ENCODE measurements around the gene NDUFS6. TPM values are rescaled to one million over a fixed set of nuclear protein-coding genes. Genes with fewer than 3 reads are reported as not detected.

NDUFS6 gene
- total and polyA plus RNA-seq, 2 of the 4 experiments (the other 2 are of a cell fraction): 10.4 to 69.0 TPM

DNA sequence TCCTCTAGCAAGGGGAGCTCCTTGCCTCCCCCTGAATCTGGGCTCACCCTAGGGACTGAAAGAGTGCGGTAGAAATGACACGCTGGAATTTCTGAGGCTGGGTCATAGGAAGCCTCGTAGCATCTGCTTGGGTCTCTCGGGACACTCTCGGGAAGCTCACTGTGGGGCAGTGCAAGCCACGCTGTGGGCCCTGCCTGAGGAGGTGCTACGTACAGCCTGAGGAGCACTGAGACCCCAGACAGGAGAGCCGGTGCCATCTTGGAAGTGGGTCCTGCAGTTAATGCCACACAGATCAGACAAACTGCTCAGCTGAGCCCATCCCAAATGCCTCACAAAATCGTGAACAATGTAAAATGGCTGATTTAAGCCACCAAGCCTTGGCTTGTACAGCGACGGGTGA, 3.4 kb upstream of the NDUFS6 start:
- no peak overlapping the region for H4K8ac ChIP-seq (ENCODE audit: low read depth in 2 of 2, low read length in 2 of 2)
- no peak overlapping the region for H3K9ac ChIP-seq (ENCODE audit: low read depth, low read length)
- peak overlapping the region; percentile 13; the same call in 1 of the 2 replicates for H2AK5ac ChIP-seq (ENCODE audit: low read depth, low read length)
- no peak overlapping the region for H2BK5ac ChIP-seq (ENCODE audit: low read depth, low read length, poor library complexity, severe bottlenecking)
- DNase-seq (no peak), ATAC-seq (ENCODE audit: low read depth) (no peak)
- H2BK120ac ChIP-seq (ENCODE audit: low read depth, low read length): no peak overlapping the region
- no peak overlapping the region for H3K27ac ChIP-seq (ENCODE audit: insufficient read depth, low read length)
- dilution Hi-C loops (cut with HindIII; ENCODE audit: low sequenced_read_pairs, unreplicated experiment) (no loop called here), in situ Hi-C loops (cut with MboI; ENCODE audit: low sequenced_read_pairs) (loop anchor here (25.0 kb wide), 1 partner anchor 836 kb away; no protein-coding TSS in a partner anchor), intact Hi-C loops (cut with micrococcal nuclease) (loop anchor here (2.0 kb wide), 1 partner anchor 25 kb away; no protein-coding TSS in a partner anchor)
- no peak overlapping the region for H2BK15ac ChIP-seq (ENCODE audit: low read depth, low read length)
- H4K20me1 ChIP-seq (ENCODE audit: insufficient read depth, low read length): 0 out of 2 replicates have a peak, but pooled peaks cover 5% of the 10 kb centered on the region
- no peak overlapping the region for H2BK20ac ChIP-seq (ENCODE audit: low read depth, low read length)
- no peak overlapping the region for H3K23ac ChIP-seq (ENCODE audit: low read depth, low read length)
- BruUV-seq (replicated peaks): no TSS peak
- TF ChIP-seq NFE2L2 (IDR thresholded peaks at IDR 0.05; ENCODE audit: low read depth, low read length): no peak
- no peak for TF ChIP-seq MAFK (IDR thresholded peaks at IDR 0.05; ENCODE audit: low read depth, low read length)
- no peak for TF ChIP-seq BHLHE40 (IDR thresholded peaks at IDR 0.05; ENCODE audit: low read depth, low read length)
- TF ChIP-seq CEBPB (IDR thresholded peaks at IDR 0.05; ENCODE audit: low read depth, low read length): no peak
- TF ChIP-seq MAZ (IDR thresholded peaks at IDR 0.05; ENCODE audit: borderline replicate concordance, low read depth, low read length): no peak
- no peak for TF ChIP-seq FOS (IDR thresholded peaks at IDR 0.05; ENCODE audit: low read depth, low read length)
- TF ChIP-seq CHD1 (IDR thresholded peaks at IDR 0.05; ENCODE audit: low read depth, low read length): no peak
- no peak for TF ChIP-seq RAD21 (IDR thresholded peaks at IDR 0.05; ENCODE audit: low read length)
- TF ChIP-seq RCOR1 (IDR thresholded peaks at IDR 0.05; ENCODE audit: insufficient replicate concordance, low read length): no peak
- TF ChIP-seq, protein P1, sequence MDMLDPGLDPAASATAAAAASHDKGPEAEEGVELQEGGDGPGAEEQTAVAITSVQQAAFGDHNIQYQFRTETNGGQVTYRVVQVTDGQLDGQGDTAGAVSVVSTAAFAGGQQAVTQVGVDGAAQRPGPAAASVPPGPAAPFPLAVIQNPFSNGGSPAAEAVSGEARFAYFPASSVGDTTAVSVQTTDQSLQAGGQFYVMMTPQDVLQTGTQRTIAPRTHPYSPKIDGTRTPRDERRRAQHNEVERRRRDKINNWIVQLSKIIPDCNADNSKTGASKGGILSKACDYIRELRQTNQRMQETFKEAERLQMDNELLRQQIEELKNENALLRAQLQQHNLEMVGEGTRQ (IDR thresholded peaks at IDR 0.05; ENCODE audit: low read depth, low read length): no peak
- TF ChIP-seq, protein P2, sequence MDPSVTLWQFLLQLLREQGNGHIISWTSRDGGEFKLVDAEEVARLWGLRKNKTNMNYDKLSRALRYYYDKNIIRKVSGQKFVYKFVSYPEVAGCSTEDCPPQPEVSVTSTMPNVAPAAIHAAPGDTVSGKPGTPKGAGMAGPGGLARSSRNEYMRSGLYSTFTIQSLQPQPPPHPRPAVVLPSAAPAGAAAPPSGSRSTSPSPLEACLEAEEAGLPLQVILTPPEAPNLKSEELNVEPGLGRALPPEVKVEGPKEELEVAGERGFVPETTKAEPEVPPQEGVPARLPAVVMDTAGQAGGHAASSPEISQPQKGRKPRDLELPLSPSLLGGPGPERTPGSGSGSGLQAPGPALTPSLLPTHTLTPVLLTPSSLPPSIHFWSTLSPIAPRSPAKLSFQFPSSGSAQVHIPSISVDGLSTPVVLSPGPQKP (IDR thresholded peaks at IDR 0.05; ENCODE audit: borderline replicate concordance, low read depth, low read length): no peak
- TF ChIP-seq, protein P3, sequence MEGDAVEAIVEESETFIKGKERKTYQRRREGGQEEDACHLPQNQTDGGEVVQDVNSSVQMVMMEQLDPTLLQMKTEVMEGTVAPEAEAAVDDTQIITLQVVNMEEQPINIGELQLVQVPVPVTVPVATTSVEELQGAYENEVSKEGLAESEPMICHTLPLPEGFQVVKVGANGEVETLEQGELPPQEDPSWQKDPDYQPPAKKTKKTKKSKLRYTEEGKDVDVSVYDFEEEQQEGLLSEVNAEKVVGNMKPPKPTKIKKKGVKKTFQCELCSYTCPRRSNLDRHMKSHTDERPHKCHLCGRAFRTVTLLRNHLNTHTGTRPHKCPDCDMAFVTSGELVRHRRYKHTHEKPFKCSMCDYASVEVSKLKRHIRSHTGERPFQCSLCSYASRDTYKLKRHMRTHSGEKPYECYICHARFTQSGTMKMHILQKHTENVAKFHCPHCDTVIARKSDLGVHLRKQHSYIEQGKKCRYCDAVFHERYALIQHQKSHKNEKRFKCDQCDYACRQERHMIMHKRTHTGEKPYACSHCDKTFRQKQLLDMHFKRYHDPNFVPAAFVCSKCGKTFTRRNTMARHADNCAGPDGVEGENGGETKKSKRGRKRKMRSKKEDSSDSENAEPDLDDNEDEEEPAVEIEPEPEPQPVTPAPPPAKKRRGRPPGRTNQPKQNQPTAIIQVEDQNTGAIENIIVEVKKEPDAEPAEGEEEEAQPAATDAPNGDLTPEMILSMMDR (conservative IDR thresholded peaks at IDR 0.05; ENCODE audit: low read depth, low read length): no peak
- TF ChIP-seq MXI1 (IDR thresholded peaks at IDR 0.05; ENCODE audit: borderline replicate concordance, low read depth, low read length): no peak
- no peak for TF ChIP-seq SMC3 (IDR thresholded peaks at IDR 0.05; ENCODE audit: low read depth, low read length)
- no peak overlapping the region for H4K5ac ChIP-seq (ENCODE audit: low read depth, low read length)
- peak overlapping the region; percentile 7; the same call in 1 of the 2 replicates for H3K4ac ChIP-seq (ENCODE audit: low read depth, low read length)
- 95% methylated on average over 7 of the region's 11 CpGs; no CpG with 5 or more reads in 1 of the 2 experiments for WGBS, 2 experiments (ENCODE audit: extremely low coverage in 2 of 2, insufficient read length in 1 of 2)
- H3K56ac ChIP-seq (ENCODE audit: extremely low read depth, insufficient read depth, low read length): no peak overlapping the region
- H3K9me1 ChIP-seq (ENCODE audit: insufficient read depth, low read length): peaks cover 12% of the 10 kb centered on the region; the same call in 1 of the 2 replicates
- H3K27me3 ChIP-seq (ENCODE audit: control insufficient read depth, insufficient read depth, low read length): no peaks in the 10 kb centered on the region
- peaks cover 26% of the 10 kb centered on the region for H3K4me1 ChIP-seq (ENCODE audit: control insufficient read depth, insufficient read depth, low read length)
- no peak overlapping the region for H4K91ac ChIP-seq (ENCODE audit: insufficient read depth, low read depth, low read length)
- CTCF ChIA-PET: no interaction called here
- no peak overlapping the region for H3K18ac ChIP-seq (ENCODE audit: low read depth, low read length)
- H3K4me3 ChIP-seq (ENCODE audit: insufficient read depth, low read depth, low read length): no peak overlapping the region
- no peaks in the 10 kb centered on the region for H3K9me3 ChIP-seq (ENCODE audit: control insufficient read depth, insufficient read depth, low read length)
- no peak overlapping the region for H2AFZ ChIP-seq (replicated peaks; ENCODE audit: low read length, poor library complexity)
- peaks cover 26% of the 10 kb centered on the region for H3K36me3 ChIP-seq (ENCODE audit: control insufficient read depth, insufficient read depth, low read length)
- H2AK9ac ChIP-seq (replicated peaks; ENCODE audit: low read depth, low read length, poor library complexity): no peak overlapping the region
- POLR2A ChIA-PET (ENCODE audit: unreplicated experiment): no interaction called here
- peaks cover 29 to 79% of the 10 kb centered on the region in 2 experiments for H3K79me1 ChIP-seq (ENCODE audit: low read depth in 1 of 2, low read length in 2 of 2)
- H3K14ac ChIP-seq (replicated peaks; ENCODE audit: low read depth, low read length): no peak overlapping the region
- H3K4me2 ChIP-seq (ENCODE audit: low read depth, low read length): no peak overlapping the region

Measured in IMR-90 (cell line).